ENCODE results near the gene BLTP3A. TPM values are rescaled to one million over a fixed set of nuclear protein-coding genes. Genes with fewer than 3 reads are reported as not detected.

Gene BLTP3A
- polyA plus RNA-seq, 1 donor from 2014 or later: 11.2 TPM

DNA sequence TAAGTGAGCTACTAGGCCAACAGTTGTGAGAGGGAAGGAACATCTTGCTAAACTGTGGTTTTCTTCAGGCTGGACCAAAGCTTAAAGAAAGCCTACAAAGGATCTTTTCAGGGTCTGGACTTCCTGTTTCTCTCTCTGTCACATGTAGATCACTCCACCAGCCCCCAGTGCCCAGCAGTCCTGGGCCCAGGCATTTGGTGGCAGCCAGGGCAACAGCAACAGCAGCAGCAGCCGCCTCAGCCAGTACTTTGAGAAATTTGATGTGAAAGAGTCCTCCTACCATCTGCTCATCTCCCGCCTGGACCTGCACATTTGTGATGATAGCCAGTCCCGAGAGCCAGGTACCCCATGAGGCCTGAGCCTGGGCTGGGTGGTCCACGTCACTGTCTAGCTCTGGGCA lies 44.1 kb downstream of the BLTP3A start:
- Histone ChIP-seq H3K9me3 (ENCODE audit: low read length) (no peaks in the 10 kb centered on the region), H3K79me2 (replicated peaks; ENCODE audit: insufficient read depth, low read length) (no peaks in the 10 kb centered on the region), H2AFZ (ENCODE audit: low read depth, low read length) (no peak overlapping the region), H4K20me1 (ENCODE audit: insufficient read depth) (no peaks in the 10 kb centered on the region), H3K9me2 (ENCODE audit: insufficient read depth, low read length) (no peaks in the 10 kb centered on the region), H3K4me2 (ENCODE audit: low read length) (no peak overlapping the region), H3K4me3 (ENCODE audit: low read length) (no peak overlapping the region), H3K27ac (ENCODE audit: low read length) (no peak overlapping the region), H3K36me3 (ENCODE audit: insufficient read depth, low read length) (no peaks in the 10 kb centered on the region), H3K9ac (ENCODE audit: low read length) (no peak overlapping the region), H3F3A (ENCODE audit: insufficient read depth, low read length, poor library complexity, severe bottlenecking) (no peaks in the 10 kb centered on the region), H3K27me3 (ENCODE audit: insufficient read depth, low read depth, low read length) (no peaks in the 10 kb centered on the region)
- TF ChIP-seq CTCF (IDR thresholded peaks at IDR 0.05; ENCODE audit: poor library complexity, severe bottlenecking): no peak
- TF ChIP-seq SMC3 (conservative IDR thresholded peaks at IDR 0.05; ENCODE audit: poor library complexity): no peak
- TF ChIP-seq TAF1 (IDR thresholded peaks at IDR 0.05; ENCODE audit: low read depth): no peak
- no peak for TF ChIP-seq EP300 (conservative IDR thresholded peaks at IDR 0.05; ENCODE audit: poor library complexity, severe bottlenecking)
- no peak for TF ChIP-seq EZH2 (IDR thresholded peaks at IDR 0.05; ENCODE audit: borderline replicate concordance, insufficient read depth, low read length, poor library complexity, severe bottlenecking)
- TF ChIP-seq, protein P1, sequence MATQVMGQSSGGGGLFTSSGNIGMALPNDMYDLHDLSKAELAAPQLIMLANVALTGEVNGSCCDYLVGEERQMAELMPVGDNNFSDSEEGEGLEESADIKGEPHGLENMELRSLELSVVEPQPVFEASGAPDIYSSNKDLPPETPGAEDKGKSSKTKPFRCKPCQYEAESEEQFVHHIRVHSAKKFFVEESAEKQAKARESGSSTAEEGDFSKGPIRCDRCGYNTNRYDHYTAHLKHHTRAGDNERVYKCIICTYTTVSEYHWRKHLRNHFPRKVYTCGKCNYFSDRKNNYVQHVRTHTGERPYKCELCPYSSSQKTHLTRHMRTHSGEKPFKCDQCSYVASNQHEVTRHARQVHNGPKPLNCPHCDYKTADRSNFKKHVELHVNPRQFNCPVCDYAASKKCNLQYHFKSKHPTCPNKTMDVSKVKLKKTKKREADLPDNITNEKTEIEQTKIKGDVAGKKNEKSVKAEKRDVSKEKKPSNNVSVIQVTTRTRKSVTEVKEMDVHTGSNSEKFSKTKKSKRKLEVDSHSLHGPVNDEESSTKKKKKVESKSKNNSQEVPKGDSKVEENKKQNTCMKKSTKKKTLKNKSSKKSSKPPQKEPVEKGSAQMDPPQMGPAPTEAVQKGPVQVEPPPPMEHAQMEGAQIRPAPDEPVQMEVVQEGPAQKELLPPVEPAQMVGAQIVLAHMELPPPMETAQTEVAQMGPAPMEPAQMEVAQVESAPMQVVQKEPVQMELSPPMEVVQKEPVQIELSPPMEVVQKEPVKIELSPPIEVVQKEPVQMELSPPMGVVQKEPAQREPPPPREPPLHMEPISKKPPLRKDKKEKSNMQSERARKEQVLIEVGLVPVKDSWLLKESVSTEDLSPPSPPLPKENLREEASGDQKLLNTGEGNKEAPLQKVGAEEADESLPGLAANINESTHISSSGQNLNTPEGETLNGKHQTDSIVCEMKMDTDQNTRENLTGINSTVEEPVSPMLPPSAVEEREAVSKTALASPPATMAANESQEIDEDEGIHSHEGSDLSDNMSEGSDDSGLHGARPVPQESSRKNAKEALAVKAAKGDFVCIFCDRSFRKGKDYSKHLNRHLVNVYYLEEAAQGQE (IDR thresholded peaks at IDR 0.05; ENCODE audit: borderline replicate concordance): no peak
- TF ChIP-seq POLR2AphosphoS5 (IDR thresholded peaks at IDR 0.05): no peak
- no peak for TF ChIP-seq MXI1 (conservative IDR thresholded peaks at IDR 0.05; ENCODE audit: poor library complexity, severe bottlenecking)
- no peak for TF ChIP-seq RAD21 (conservative IDR thresholded peaks at IDR 0.05)

DNA sequence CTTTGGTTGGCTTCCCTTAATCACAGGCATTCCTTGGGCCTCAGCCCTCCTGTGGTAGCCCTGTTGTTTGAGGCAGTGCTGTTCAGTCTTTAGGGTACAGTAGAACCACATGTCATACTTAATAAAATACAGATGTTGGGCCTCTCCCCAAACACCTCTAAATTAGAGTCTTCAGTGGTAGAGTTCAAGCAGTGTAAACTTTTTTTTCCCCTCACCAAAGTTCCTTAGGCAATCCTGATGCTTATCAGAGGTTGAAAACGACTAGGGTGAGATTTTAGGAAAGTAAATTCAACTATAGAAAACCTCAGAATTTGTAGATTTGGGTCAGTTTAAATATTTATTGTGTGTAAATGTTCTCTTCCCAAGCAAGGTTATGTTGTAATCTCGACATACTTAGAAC lies 44.6 kb downstream of the BLTP3A start:
- Histone ChIP-seq H3K79me2 (replicated peaks; ENCODE audit: insufficient read depth, low read length) (no peaks in the 10 kb centered on the region), H4K20me1 (ENCODE audit: insufficient read depth) (no peaks in the 10 kb centered on the region), H3K9me2 (ENCODE audit: insufficient read depth, low read length) (no peaks in the 10 kb centered on the region), H3K9me3 (ENCODE audit: low read length) (no peaks in the 10 kb centered on the region), H3K4me3 (ENCODE audit: low read length) (no peak overlapping the region), H3K27me3 (ENCODE audit: insufficient read depth, low read depth, low read length) (no peaks in the 10 kb centered on the region), H3K9ac (ENCODE audit: low read length) (no peak overlapping the region), H3K27ac (ENCODE audit: low read length) (no peak overlapping the region), H3K36me3 (ENCODE audit: insufficient read depth, low read length) (no peaks in the 10 kb centered on the region), H2AFZ (ENCODE audit: low read depth, low read length) (no peak overlapping the region), H3F3A (ENCODE audit: insufficient read depth, low read length, poor library complexity, severe bottlenecking) (no peaks in the 10 kb centered on the region), H3K4me2 (ENCODE audit: low read length) (no peak overlapping the region)
- TF ChIP-seq CTCF (IDR thresholded peaks at IDR 0.05; ENCODE audit: poor library complexity, severe bottlenecking): no peak
- TF ChIP-seq TAF1 (IDR thresholded peaks at IDR 0.05; ENCODE audit: low read depth): no peak
- TF ChIP-seq EZH2 (IDR thresholded peaks at IDR 0.05; ENCODE audit: borderline replicate concordance, insufficient read depth, low read length, poor library complexity, severe bottlenecking): no peak
- TF ChIP-seq MXI1 (conservative IDR thresholded peaks at IDR 0.05; ENCODE audit: poor library complexity, severe bottlenecking): no peak
- TF ChIP-seq EP300 (conservative IDR thresholded peaks at IDR 0.05; ENCODE audit: poor library complexity, severe bottlenecking): no peak
- TF ChIP-seq SMC3 (conservative IDR thresholded peaks at IDR 0.05; ENCODE audit: poor library complexity): no peak
